Measurements from ENCODE around the gene HEPHL1.
"Not testable (repeated sequence)": the region's sequence is repeated elsewhere in the genome, so short reads cannot be mapped to it uniquely, and the experiment has no call there.

Gene HEPHL1

DNA sequence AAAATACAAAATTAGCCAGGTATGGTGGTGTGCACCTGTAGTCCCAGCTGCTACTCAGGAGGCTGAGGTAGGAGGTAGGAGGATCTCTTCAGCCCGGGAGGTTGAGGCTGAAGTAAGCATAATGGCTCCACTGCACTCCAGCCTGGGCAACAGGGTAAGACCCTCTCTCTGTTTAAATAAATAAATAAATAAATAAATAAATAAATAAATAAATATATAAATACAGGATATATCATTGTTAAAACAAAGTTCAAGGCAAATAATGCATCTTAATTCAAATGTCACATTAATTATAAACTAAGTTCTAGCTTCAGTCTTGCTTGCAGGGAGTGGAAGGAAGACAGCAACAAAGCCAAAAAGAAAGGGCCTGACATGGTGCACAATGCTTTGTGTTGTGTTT is 63.0 kb downstream of the HEPHL1 start:
- DNase-seq (ENCODE audit: low spot score): no peak

GRCh38 chr11:94088906-94089305 is 67.8 kb downstream of the HEPHL1 start:
- DNase-seq (ENCODE audit: low spot score): no peak

- no peak for DNase-seq (ENCODE audit: low spot score)
These were observed 68.2 kb downstream of the HEPHL1 start for GRCh38 chr11:94089341-94089740.

GRCh38 chr11:94090401-94090800 is 69.2 kb downstream of the HEPHL1 start:
- DNase-seq (ENCODE audit: low spot score): no peak

- no peak for DNase-seq (ENCODE audit: low spot score)
These were observed 69.9 kb downstream of the HEPHL1 start for GRCh38 chr11:94091091-94091490.

DNA sequence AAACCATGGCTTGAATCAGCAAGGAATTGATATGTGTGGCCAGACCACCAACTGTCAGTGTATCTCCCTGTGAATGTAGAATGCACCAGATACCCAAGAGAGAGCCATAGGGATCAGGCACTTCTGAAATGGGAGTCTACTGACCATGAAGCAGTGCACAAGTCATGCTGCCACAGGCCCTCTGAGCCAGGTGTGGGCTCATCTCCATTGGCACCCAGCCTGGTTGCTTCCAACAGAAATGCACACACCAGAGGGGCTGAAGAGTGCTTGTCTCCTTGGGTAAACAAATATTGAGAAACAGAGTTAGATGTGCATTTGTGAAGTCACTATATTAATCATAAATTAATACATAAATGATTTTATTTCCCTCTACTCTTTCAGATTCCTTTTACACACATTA is 79.1 kb downstream of the HEPHL1 start:
- no peak for DNase-seq (ENCODE audit: low spot score)

GRCh38 chr11:94103471-94103870 is 82.3 kb downstream of the HEPHL1 start:
- DNase-seq (ENCODE audit: low spot score): no peak

- no peak for DNase-seq (ENCODE audit: low spot score)
These were observed 83.6 kb downstream of the HEPHL1 start for GRCh38 chr11:94104734-94105133.

DNA sequence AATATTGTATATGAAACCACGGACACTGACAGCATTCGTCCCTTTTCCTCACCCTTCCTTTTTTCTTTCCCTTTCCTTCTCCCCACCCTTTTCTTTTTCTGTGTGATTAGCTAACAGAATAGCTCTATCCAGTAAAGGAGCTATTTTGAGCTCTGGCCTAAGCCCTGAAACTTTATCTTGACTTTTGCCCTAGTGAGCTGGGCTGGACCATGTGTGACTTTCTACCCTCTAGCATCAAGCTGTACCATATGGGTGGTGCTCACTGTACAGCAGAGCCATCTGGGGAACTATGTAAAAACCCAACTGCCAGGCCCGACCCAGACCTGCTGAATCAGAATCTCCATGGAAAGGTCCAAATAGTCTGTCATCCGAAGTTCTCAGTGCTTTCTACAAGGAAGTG is 85.6 kb downstream of the HEPHL1 start:
- no peak for DNase-seq (ENCODE audit: low spot score)

GRCh38 chr11:94107363-94107762 is 86.2 kb downstream of the HEPHL1 start:
- no peak for DNase-seq (ENCODE audit: low spot score)

DNA sequence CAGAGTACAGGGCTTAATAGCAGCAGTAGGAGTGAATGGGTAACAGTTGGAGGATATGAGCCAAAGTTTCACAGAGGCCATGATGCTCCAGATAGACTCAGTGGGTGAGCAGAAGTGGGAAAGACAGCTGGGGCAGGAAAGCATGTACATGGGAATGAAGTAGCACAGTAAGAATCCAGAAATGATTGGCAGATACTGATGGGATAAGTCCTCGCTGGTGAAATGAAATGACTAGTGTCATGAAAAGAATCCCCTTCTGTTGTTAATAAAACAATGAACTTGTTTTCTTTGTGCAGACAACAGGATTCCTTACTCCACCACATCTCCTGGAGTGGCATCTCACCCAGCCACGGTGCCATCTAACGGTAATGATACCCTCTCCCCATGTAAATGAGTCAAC is 90.1 kb downstream of the HEPHL1 start:
- no peak for DNase-seq (ENCODE audit: low spot score)

DNA sequence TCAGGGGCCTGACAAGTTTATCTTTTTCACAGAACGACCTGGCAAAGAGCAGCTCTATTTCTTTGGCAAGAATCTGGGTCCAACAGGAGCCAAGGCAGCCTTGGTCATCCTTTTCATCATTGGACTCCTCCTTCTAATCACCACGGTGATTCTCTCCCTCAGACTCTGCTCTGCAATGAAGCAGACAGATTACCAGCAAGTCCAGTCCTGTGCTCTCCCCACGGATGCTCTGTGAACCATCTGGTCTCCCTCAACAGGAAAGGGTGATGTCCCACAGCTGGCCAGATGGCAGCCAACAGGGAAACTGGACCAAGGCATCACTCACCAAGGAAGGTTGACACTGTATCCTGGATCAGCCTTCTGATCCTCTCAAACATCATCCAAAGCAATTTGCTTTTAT is 90.5 kb downstream of the HEPHL1 start:
- no peak for DNase-seq (ENCODE audit: low spot score)

DNA sequence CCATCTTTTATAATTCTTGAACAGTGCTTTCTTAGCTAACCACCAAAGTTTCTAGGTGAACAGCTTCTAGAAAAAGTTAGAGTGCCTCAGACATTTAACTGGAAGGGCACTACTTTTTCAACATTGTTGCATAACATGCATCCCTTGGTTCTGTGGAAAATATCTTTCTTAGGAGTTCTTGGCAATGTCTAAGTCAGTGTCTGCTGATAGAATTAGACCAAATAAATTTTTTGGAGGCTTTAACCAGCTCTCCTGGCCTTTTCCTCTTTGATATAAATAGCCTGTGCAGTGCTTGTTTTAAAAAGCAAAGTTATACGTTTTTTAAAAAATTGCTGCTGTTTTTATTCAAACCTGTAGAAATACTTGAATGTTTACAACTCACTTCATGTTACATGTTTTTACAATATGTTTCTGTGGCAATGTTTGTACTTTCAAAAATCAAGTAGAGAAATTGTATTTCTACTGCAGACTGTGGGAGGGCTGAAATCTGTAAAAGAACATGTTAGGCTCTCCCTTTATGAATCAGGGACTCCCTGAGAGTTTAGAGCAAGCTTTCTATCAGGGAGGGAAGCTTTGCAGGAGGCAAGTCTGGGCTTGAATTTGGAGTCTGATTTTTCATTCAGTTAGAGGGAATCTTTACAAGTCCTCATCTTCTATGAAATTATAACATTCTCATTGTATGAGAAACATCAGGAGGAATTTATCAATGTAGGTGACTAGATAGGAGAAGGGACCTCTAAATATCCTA is 91.2 kb downstream of the HEPHL1 start:
- no peak for DNase-seq (ENCODE audit: low spot score)

DNA sequence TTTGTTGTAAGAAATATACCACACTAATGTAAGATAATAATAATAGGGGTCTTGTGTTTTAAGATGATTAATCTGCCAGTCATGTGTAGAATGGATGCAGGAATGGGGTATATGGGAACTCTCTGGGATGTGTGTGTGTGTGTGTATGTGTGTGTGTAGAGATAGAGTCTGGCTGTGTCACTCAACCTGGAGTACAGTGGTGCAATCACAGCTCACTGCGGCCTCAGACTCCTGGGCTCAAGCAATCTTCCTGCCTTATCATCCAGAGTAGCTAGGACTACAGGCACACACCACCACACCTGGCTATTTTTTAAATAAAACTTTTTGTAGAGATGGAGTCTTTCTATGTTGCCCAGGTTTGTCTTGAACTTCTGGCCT is 96.0 kb downstream of the HEPHL1 start:
- no peak for DNase-seq (ENCODE audit: low spot score)

DNA sequence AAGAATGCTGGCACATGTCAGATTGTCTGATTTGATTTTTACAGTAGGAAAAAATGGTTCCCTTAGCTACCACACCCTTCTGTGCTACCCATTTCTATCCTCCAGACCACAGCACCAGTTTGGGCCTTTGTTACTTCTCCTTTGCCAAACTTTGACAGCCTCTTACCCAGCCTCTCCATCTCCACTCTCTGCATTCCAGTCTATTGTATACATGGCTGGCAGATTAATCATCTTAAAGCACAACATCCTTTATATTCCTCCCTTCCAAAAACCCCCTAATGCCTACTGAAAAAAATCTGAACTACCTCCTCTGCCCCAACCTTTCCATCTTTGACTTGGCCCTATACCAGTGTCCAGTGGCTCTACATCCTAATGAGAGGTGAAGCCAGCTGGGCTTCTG is 96.7 kb downstream of the HEPHL1 start:
- no peak for DNase-seq (ENCODE audit: low spot score)

GRCh38 chr11:94119676-94120075 is 98.5 kb downstream of the HEPHL1 start:
- DNase-seq (ENCODE audit: low spot score): not testable (repeated sequence)

GRCh38 chr11:94120516-94120915 is 99.4 kb downstream of the HEPHL1 start:
- not testable (repeated sequence) for DNase-seq (ENCODE audit: low spot score)

- no peak for DNase-seq (ENCODE audit: low spot score)
These were observed 99.8 kb downstream of the HEPHL1 start for GRCh38 chr11:94120946-94121345.

- no peak for DNase-seq (ENCODE audit: low spot score)
These were observed 104.4 kb downstream of the HEPHL1 start for GRCh38 chr11:94125407-94126115.

GRCh38 chr11:94127638-94128037 is 106.5 kb downstream of the HEPHL1 start:
- no peak for DNase-seq (ENCODE audit: low spot score)

GRCh38 chr11:94128291-94128745 is 107.2 kb downstream of the HEPHL1 start:
- DNase-seq (ENCODE audit: low spot score): no peak

GRCh38 chr11:94128746-94129511 is 107.8 kb downstream of the HEPHL1 start, which contains the start of gene PANX1:
TSS of gene PANX1 (plus strand) at chr11:94128841. CDS start at chr11:94129313, 472 bp downstream.
- DNase-seq (ENCODE audit: low spot score): peak; percentile 64
